Uterus (tissue), 4 donors: ENCODE data around the gene APBA3. TPM values are rescaled to one million over a fixed set of nuclear protein-coding genes. Genes with fewer than 3 reads are reported as not detected.

Experiments
- DNase-seq, 2 donors: peaks; one replicate each; pipeline ENCODE4 v3.0.0-alpha.2; 2019 to 2020
- H3K27ac ChIP-seq, 2 donors: fragments of 200-600 bp; sonication (generic); 1 replicate in 1 of 2; 2 replicates in 1 of 2; pipeline ENCODE4 v1.5.1; 2016 to 2018
- H3K27me3 ChIP-seq, 2 donors: fragments of 200-600 bp; sonication (generic); one replicate each; pipeline ENCODE4 v1.5.1; 2018 to 2019; ENCODE audit warnings: control low read depth in 1 of 2
- H3K36me3 ChIP-seq, 2 donors: fragments of 200-600 bp; sonication (generic); one replicate each; pipeline ENCODE4 v1.5.1; 2019; ENCODE audit warnings: control low read depth in 1 of 2
- H3K4me1 ChIP-seq, 2 donors: fragments of 200-600 bp; sonication (generic); one replicate each; pipeline ENCODE4 v1.5.1; 2018 to 2019; ENCODE audit warnings: control low read depth in 1 of 2
- H3K4me3 ChIP-seq, 2 donors: fragments of 200-600 bp; sonication (generic); 1 replicate in 1 of 2; 2 replicates in 1 of 2; pipeline ENCODE4 v1.5.1; 2018 to 2019; ENCODE audit warnings: mild to moderate bottlenecking in 1 of 2
- H3K9me3 ChIP-seq, 2 donors: fragments of 200-600 bp; sonication (generic); one replicate each; pipeline ENCODE4 v1.5.1; 2019; ENCODE audit warnings: control low read depth in 1 of 2
- CTCF ChIP-seq, 4 experiments: fragments of 200-600 bp in 2 of 4; fragments of 450-650 bp in 2 of 4; sonication (generic) in 2 of 4; IDR thresholded peaks; one replicate each; pipeline ENCODE4 v1.5.1; 2016 to 2019; ENCODE audit warnings: antibody characterized with exemption in 4 of 4, mild to moderate bottlenecking in 2 of 4, moderate library complexity in 1 of 4
- POLR2A ChIP-seq, 2 donors: fragments of 450-650 bp; IDR thresholded peaks; one replicate each; pipeline ENCODE4 v1.6.1; 2016; ENCODE audit warnings: antibody characterized with exemption in 2 of 2, mild to moderate bottlenecking in 1 of 2, moderate library complexity in 1 of 2
- intact Hi-C: fragments of 100-400 bp; cut with DNase I; formaldehyde crosslinking; loops from one replicate; pipeline ENCODE4 v1.15.1; 2023; ENCODE audit warnings: low total_unique reads
- total RNA-seq, 4 donors: library from RNA; depleted of rRNA in 3 of 4; stranded (reverse); fragments of >200 nt in 3 of 4; gene quantifications; one replicate each; pipeline versions ENCODE4 v1.1.0 to v1.2.4, GENCODE V29; 2014 to 2023
- donor health status: DM: yes; HTN: yes; CAD: no.

APBA3 gene
- total RNA-seq, 4 donors from 2014 or later: 14.1 to 52.6 (median 27.4) TPM

- intact Hi-C loops: no loop called here
- Histone ChIP-seq H3K36me3 (no peaks in the 10 kb centered on the region), H3K4me3 (no peak overlapping the region), H3K9me3 (no peaks in the 10 kb centered on the region), H3K27ac (no peak overlapping the region), H3K27me3 (no peaks in the 10 kb centered on the region), H3K4me1 (no peaks in the 10 kb centered on the region)
- no peak for TF ChIP-seq POLR2A (IDR thresholded peaks at IDR 0.05)
- TF ChIP-seq CTCF (IDR thresholded peaks at IDR 0.05): no peak
- DNase-seq: no peak
Observed at GRCh38 chr19:3737487-3738205, 23.8 kb downstream of the APBA3 start.

GRCh38 chr19:3736106-3736724 is 25.3 kb downstream of the APBA3 start:
- H3K27ac ChIP-seq: no peak overlapping the region
- DNase-seq: no peak
- no peak for TF ChIP-seq POLR2A (IDR thresholded peaks at IDR 0.05)
- TF ChIP-seq CTCF (IDR thresholded peaks at IDR 0.05): no peak
- no peaks in the 10 kb centered on the region for H3K36me3 ChIP-seq
- no peaks in the 10 kb centered on the region for H3K27me3 ChIP-seq
- no peak overlapping the region for H3K4me3 ChIP-seq
- H3K4me1 ChIP-seq: no peaks in the 10 kb centered on the region
- intact Hi-C loops: no loop called here
- no peaks in the 10 kb centered on the region for H3K9me3 ChIP-seq

- H3K27ac ChIP-seq: no peak overlapping the region
- no peaks in the 10 kb centered on the region for H3K9me3 ChIP-seq
- H3K4me3 ChIP-seq: no peak overlapping the region
- TF ChIP-seq POLR2A (IDR thresholded peaks at IDR 0.05) (no peak), CTCF (IDR thresholded peaks at IDR 0.05) (no peak)
- intact Hi-C loops: no loop called here
- no peaks in the 10 kb centered on the region for H3K4me1 ChIP-seq
- H3K36me3 ChIP-seq: no peaks in the 10 kb centered on the region
- DNase-seq: no peak
- no peaks in the 10 kb centered on the region for H3K27me3 ChIP-seq
Observed at GRCh38 chr19:3734310-3734600, 27.2 kb downstream of the APBA3 start.

- H3K36me3 ChIP-seq: no peaks in the 10 kb centered on the region
- no peak overlapping the region for H3K27ac ChIP-seq
- no peaks in the 10 kb centered on the region for H3K4me1 ChIP-seq
- intact Hi-C loops: no loop called here
- no peak for TF ChIP-seq POLR2A (IDR thresholded peaks at IDR 0.05)
- no peak for TF ChIP-seq CTCF (IDR thresholded peaks at IDR 0.05)
- no peaks in the 10 kb centered on the region for H3K9me3 ChIP-seq
- H3K4me3 ChIP-seq: no peak overlapping the region
- no peak for DNase-seq
- H3K27me3 ChIP-seq: no peaks in the 10 kb centered on the region
Observed at GRCh38 chr19:3733549-3734309, 27.8 kb downstream of the APBA3 start.

GRCh38 chr19:3732108-3732507 is 29.4 kb downstream of the APBA3 start:
- intact Hi-C loops: no loop called here
- TF ChIP-seq CTCF (IDR thresholded peaks at IDR 0.05) (no peak), POLR2A (IDR thresholded peaks at IDR 0.05) (no peak)
- no peak overlapping the region for H3K27ac ChIP-seq
- no peak for DNase-seq
- no peaks in the 10 kb centered on the region for H3K27me3 ChIP-seq
- no peak overlapping the region for H3K4me3 ChIP-seq
- no peaks in the 10 kb centered on the region for H3K9me3 ChIP-seq
- no peaks in the 10 kb centered on the region for H3K4me1 ChIP-seq
- H3K36me3 ChIP-seq: no peaks in the 10 kb centered on the region
